ENCODE results near the gene RABL6.
"Not testable (repeated sequence)": the region's sequence is repeated elsewhere in the genome, so short reads cannot be mapped to it uniquely, and the experiment has no call there.

The RABL6 gene

GRCh38 chr9:136863623-136864273 lies 56.0 kb downstream of the RABL6 start:
- TF ChIP-seq CTCF (IDR thresholded peaks at IDR 0.05; ENCODE audit: low read depth, low read length, missing control alignments) = no peak
- H3K4me3 ChIP-seq (ENCODE audit: low read depth, low read length) = no peak overlapping the region
- in situ Hi-C loops (cut with HindIII; ENCODE audit: low sequenced_read_pairs) = no loop called here
- DNase-seq (ENCODE audit: low read depth) = no peak

GRCh38 chr9:136865041-136865767 lies 57.5 kb downstream of the RABL6 start:
- H3K4me3 ChIP-seq (ENCODE audit: low read depth, low read length) = peak overlapping the region; percentile 80
- no peak for TF ChIP-seq CTCF (IDR thresholded peaks at IDR 0.05; ENCODE audit: low read depth, low read length, missing control alignments)
- in situ Hi-C loops (cut with HindIII; ENCODE audit: low sequenced_read_pairs) = no loop called here
- no peak for DNase-seq (ENCODE audit: low read depth)

- no peak for DNase-seq (ENCODE audit: low read depth)
- H3K4me3 ChIP-seq (ENCODE audit: low read depth, low read length) = peak overlapping the region; percentile 80
- in situ Hi-C loops (cut with HindIII; ENCODE audit: low sequenced_read_pairs) = no loop called here
- TF ChIP-seq CTCF (IDR thresholded peaks at IDR 0.05; ENCODE audit: low read depth, low read length, missing control alignments) = no peak
These were observed 58.0 kb downstream of the RABL6 start for GRCh38 chr9:136865768-136866103.

GRCh38 chr9:136866898-136867421 lies 59.2 kb downstream of the RABL6 start:
- peak overlapping the region; percentile 80 for H3K4me3 ChIP-seq (ENCODE audit: low read depth, low read length)
- in situ Hi-C loops (cut with HindIII; ENCODE audit: low sequenced_read_pairs); DNase-seq (ENCODE audit: low read depth): not testable (repeated sequence)

- DNase-seq (ENCODE audit: low read depth) = no peak
- in situ Hi-C loops (cut with HindIII; ENCODE audit: low sequenced_read_pairs) = no loop called here
- H3K4me3 ChIP-seq (ENCODE audit: low read depth, low read length) = no peak overlapping the region
These were observed 59.7 kb downstream of the RABL6 start for GRCh38 chr9:136867480-136867879.

GRCh38 chr9:136867917-136868316 lies 60.2 kb downstream of the RABL6 start:
- no peak for TF ChIP-seq CTCF (IDR thresholded peaks at IDR 0.05; ENCODE audit: low read depth, low read length, missing control alignments)
- in situ Hi-C loops (cut with HindIII; ENCODE audit: low sequenced_read_pairs) = no loop called here
- DNase-seq (ENCODE audit: low read depth) = no peak

More at GRCh38 chr9:136867480-136867879, 59.7 kb downstream of the RABL6 start:
- no peak for TF ChIP-seq CTCF (IDR thresholded peaks at IDR 0.05; ENCODE audit: low read depth, low read length, missing control alignments)

GRCh38 chr9:136868644-136869043 lies 60.9 kb downstream of the RABL6 start:
- DNase-seq (ENCODE audit: low read depth) = no peak
- no peak overlapping the region for H3K4me3 ChIP-seq (ENCODE audit: low read depth, low read length)
- TF ChIP-seq CTCF (IDR thresholded peaks at IDR 0.05; ENCODE audit: low read depth, low read length, missing control alignments) = no peak
- in situ Hi-C loops (cut with HindIII; ENCODE audit: low sequenced_read_pairs) = no loop called here

More at GRCh38 chr9:136867917-136868316, 60.2 kb downstream of the RABL6 start:
- no peak overlapping the region for H3K4me3 ChIP-seq (ENCODE audit: low read depth, low read length)

- in situ Hi-C loops (cut with HindIII; ENCODE audit: low sequenced_read_pairs) = not testable (repeated sequence)
These were observed 61.9 kb downstream of the RABL6 start for GRCh38 chr9:136869611-136870010.

More at GRCh38 chr9:136869611-136870010, 61.9 kb downstream of the RABL6 start:
- DNase-seq (ENCODE audit: low read depth); H3K4me3 ChIP-seq (ENCODE audit: low read depth, low read length): not testable (repeated sequence)

Measured in astrocyte of the cerebellum (primary cell).